ENCODE data around the gene TNIK.

Gene TNIK

GRCh38 chr3:171390051-171390941, 69.9 kb downstream of the TNIK start:
- Histone ChIP-seq H3K79me2 (peaks cover 8% of the 10 kb centered on the region), H3K4me3 (ENCODE audit: low read depth, low read length) (no peak overlapping the region), H3K4me2 (ENCODE audit: low read length) (no peak overlapping the region), H2AFZ (no peak overlapping the region), H3K4me1 (no peaks in the 10 kb centered on the region), H3K27me3 (ENCODE audit: control insufficient read depth, insufficient read depth, low read length) (no peaks in the 10 kb centered on the region), H3K9me3 (ENCODE audit: control insufficient read depth, low read length) (no peaks in the 10 kb centered on the region), H3K9ac (no peak overlapping the region), H3K36me3 (ENCODE audit: control insufficient read depth, insufficient read depth, low read length) (no peaks in the 10 kb centered on the region), H3K27ac (no peak overlapping the region)
- no peak for TF ChIP-seq CTCF (IDR thresholded peaks at IDR 0.05)

- no peak overlapping the region for H3K4me2 ChIP-seq (ENCODE audit: low read length)
Observed at GRCh38 chr3:171389491-171389890, 70.7 kb downstream of the TNIK start.

GRCh38 chr3:171388527-171388926, 71.7 kb downstream of the TNIK start:
- Histone ChIP-seq H3K9ac (no peak overlapping the region), H3K27ac (no peak overlapping the region), H3K4me3 (ENCODE audit: low read depth, low read length) (no peak overlapping the region), H3K79me2 (peaks cover 8% of the 10 kb centered on the region), H2AFZ (no peak overlapping the region), H3K4me1 (no peaks in the 10 kb centered on the region), H3K27me3 (ENCODE audit: control insufficient read depth, insufficient read depth, low read length) (no peaks in the 10 kb centered on the region), H3K4me2 (ENCODE audit: low read length) (no peak overlapping the region), H3K36me3 (ENCODE audit: control insufficient read depth, insufficient read depth, low read length) (no peaks in the 10 kb centered on the region), H3K9me3 (ENCODE audit: control insufficient read depth, low read length) (no peaks in the 10 kb centered on the region)
- TF ChIP-seq CTCF (IDR thresholded peaks at IDR 0.05), result no peak

More at GRCh38 chr3:171389491-171389890, 70.7 kb downstream of the TNIK start:
- Histone ChIP-seq H3K9ac (no peak overlapping the region), H3K9me3 (ENCODE audit: control insufficient read depth, low read length) (no peaks in the 10 kb centered on the region), H3K36me3 (ENCODE audit: control insufficient read depth, insufficient read depth, low read length) (no peaks in the 10 kb centered on the region), H3K27ac (no peak overlapping the region), H2AFZ (no peak overlapping the region), H3K4me3 (ENCODE audit: low read depth, low read length) (no peak overlapping the region), H3K4me1 (no peaks in the 10 kb centered on the region), H3K79me2 (peaks cover 8% of the 10 kb centered on the region), H3K27me3 (ENCODE audit: control insufficient read depth, insufficient read depth, low read length) (no peaks in the 10 kb centered on the region)
- no peak for TF ChIP-seq CTCF (IDR thresholded peaks at IDR 0.05)

- Histone ChIP-seq H3K79me2 (peaks cover 8% of the 10 kb centered on the region), H3K9ac (no peak overlapping the region), H3K4me1 (no peaks in the 10 kb centered on the region), H2AFZ (no peak overlapping the region), H3K27me3 (ENCODE audit: control insufficient read depth, insufficient read depth, low read length) (no peaks in the 10 kb centered on the region), H3K27ac (no peak overlapping the region), H3K4me2 (ENCODE audit: low read length) (no peak overlapping the region), H3K4me3 (ENCODE audit: low read depth, low read length) (no peak overlapping the region), H3K9me3 (ENCODE audit: control insufficient read depth, low read length) (no peaks in the 10 kb centered on the region), H3K36me3 (ENCODE audit: control insufficient read depth, insufficient read depth, low read length) (no peaks in the 10 kb centered on the region)
- TF ChIP-seq CTCF (IDR thresholded peaks at IDR 0.05), result no peak
Observed at GRCh38 chr3:171387062-171387461, 73.1 kb downstream of the TNIK start.

GRCh38 chr3:171385086-171385485, 75.1 kb downstream of the TNIK start:
- H3K9ac ChIP-seq, result no peak overlapping the region
- no peak overlapping the region for H3K4me2 ChIP-seq (ENCODE audit: low read length)
- H3K9me3 ChIP-seq (ENCODE audit: control insufficient read depth, low read length), result no peaks in the 10 kb centered on the region
- no peaks in the 10 kb centered on the region for H3K79me2 ChIP-seq
- H3K27ac ChIP-seq, result no peak overlapping the region
- H3K36me3 ChIP-seq (ENCODE audit: control insufficient read depth, insufficient read depth, low read length), result no peaks in the 10 kb centered on the region
- TF ChIP-seq CTCF (IDR thresholded peaks at IDR 0.05), result no peak
- no peaks in the 10 kb centered on the region for H3K27me3 ChIP-seq (ENCODE audit: control insufficient read depth, insufficient read depth, low read length)
- peaks cover 11% of the 10 kb centered on the region for H3K4me1 ChIP-seq
- no peak overlapping the region for H2AFZ ChIP-seq
- no peak overlapping the region for H3K4me3 ChIP-seq (ENCODE audit: low read depth, low read length)
